HG02852 (cell line): ENCODE measurements around the gene NPTX2.

Source experiments
- ATAC-seq: cut with Tn5 transposase; IDR thresholded peaks from one replicate; pipeline ENCODE4 v1.9.1; 2021; ENCODE audit warnings: mild to moderate bottlenecking, moderate library complexity; ENCODE audit not compliant: unreplicated experiment

The NPTX2 gene

GRCh38 chr7:98653601-98654310, 36.7 kb downstream of the NPTX2 start:
- ATAC-seq = no peak

- no peak for ATAC-seq
These were observed 37.6 kb downstream of the NPTX2 start for GRCh38 chr7:98654524-98655272.

GRCh38 chr7:98655611-98656010, 38.5 kb downstream of the NPTX2 start:
- no peak for ATAC-seq

- ATAC-seq = no peak
These were observed 39.8 kb downstream of the NPTX2 start for GRCh38 chr7:98656899-98657298.

GRCh38 chr7:98657736-98658135, 40.7 kb downstream of the NPTX2 start:
- no peak for ATAC-seq

- ATAC-seq = no peak
These were observed 42.7 kb downstream of the NPTX2 start for GRCh38 chr7:98659756-98660155.

GRCh38 chr7:98661607-98662006, 44.5 kb downstream of the NPTX2 start:
- no peak for ATAC-seq

- no peak for ATAC-seq
These were observed 45.2 kb downstream of the NPTX2 start for GRCh38 chr7:98662289-98662688.

GRCh38 chr7:98664882-98665281, 47.8 kb downstream of the NPTX2 start:
- no peak for ATAC-seq

GRCh38 chr7:98668255-98668654, 51.2 kb downstream of the NPTX2 start:
- no peak for ATAC-seq

GRCh38 chr7:98669329-98670000, 52.4 kb downstream of the NPTX2 start:
- no peak for ATAC-seq

GRCh38 chr7:98670186-98670585, 53.1 kb downstream of the NPTX2 start:
- ATAC-seq = no peak

GRCh38 chr7:98671733-98672331, 54.7 kb downstream of the NPTX2 start:
- ATAC-seq = no peak

GRCh38 chr7:98674461-98674860, 57.4 kb downstream of the NPTX2 start:
- no peak for ATAC-seq

- no peak for ATAC-seq
These were observed 57.8 kb downstream of the NPTX2 start for GRCh38 chr7:98674881-98675280.

- no peak for ATAC-seq
These were observed 61.1 kb downstream of the NPTX2 start for GRCh38 chr7:98678215-98678614.
